Tibial nerve (tissue), 4 donors: ENCODE results near the gene IL1A. TPM values are rescaled to one million over a fixed set of nuclear protein-coding genes. Genes with fewer than 3 reads are reported as not detected.
"Not testable (repeated sequence)": the region's sequence is repeated elsewhere in the genome, so short reads cannot be mapped to it uniquely, and the experiment has no call there.

Experiments used
- DNase-seq, 2 donors: peaks; one replicate each; pipeline ENCODE4 v3.0.0-alpha.2; 2019; ENCODE audit warnings: low spot score in 2 of 2
- H3K27ac ChIP-seq, 4 donors: fragments of 200-600 bp; sonication (generic) in 3 of 4; one replicate each; pipeline ENCODE4 v1.5.1; 2017 to 2019; ENCODE audit warnings: mild to moderate bottlenecking in 1 of 4
- H3K27me3 ChIP-seq, 2 donors: fragments of 200-600 bp; sonication (generic) in 1 of 2; one replicate each; pipeline versions ENCODE4 v1.5.1 to v1.6.0; 2017 to 2019
- H3K36me3 ChIP-seq, 3 donors: fragments of 200-600 bp; sonication (generic); one replicate each; pipeline ENCODE4 v1.5.1; 2018 to 2019
- H3K4me1 ChIP-seq, 4 donors: fragments of 200-600 bp; sonication (generic) in 3 of 4; one replicate each; pipeline ENCODE4 v1.5.1; 2017 to 2019
- H3K4me3 ChIP-seq, 4 donors: fragments of 200-600 bp; sonication (generic) in 3 of 4; one replicate each; pipeline ENCODE4 v1.5.1; 2017 to 2019; ENCODE audit warnings: mild to moderate bottlenecking in 1 of 4, moderate library complexity in 1 of 4
- H3K9me3 ChIP-seq, 4 donors: fragments of 200-600 bp; sonication (generic) in 3 of 4; one replicate each; pipeline ENCODE4 v1.5.1; 2017 to 2019
- CTCF ChIP-seq, 5 experiments: fragments of 200-600 bp in 3 of 5; fragments of 450-650 bp in 2 of 5; sonication (generic) in 3 of 5; IDR thresholded peaks; one replicate each; pipeline ENCODE4 v1.5.1; 2016 to 2019; ENCODE audit warnings: antibody characterized with exemption in 5 of 5, mild to moderate bottlenecking in 3 of 5, moderate library complexity in 2 of 5
- EP300 ChIP-seq, 2 donors: sonication (generic); formaldehyde crosslinking; IDR thresholded peaks; one replicate each; pipeline ENCODE4 v1.6.1; 2017; ENCODE audit warnings: antibody characterized with exemption in 2 of 2, mild to moderate bottlenecking in 1 of 2
- POLR2A ChIP-seq, 2 donors: fragments of 450-650 bp; IDR thresholded peaks; one replicate each; pipeline ENCODE4 v1.6.1; 2017; ENCODE audit warnings: antibody characterized with exemption in 2 of 2, mild to moderate bottlenecking in 2 of 2, moderate library complexity in 2 of 2
- WGBS, 2 donors: methylation state at CpG; one replicate each; pipeline ENCODE4 v1.1.5; 2018; 5-methylcytosine and 5-hydroxymethylcytosine counted together
- total RNA-seq, 4 donors: library from RNA; depleted of rRNA; stranded (reverse); fragments of >200 nt; gene quantifications; one replicate each; pipeline ENCODE4 v1.1.0, GENCODE V29; 2016

Gene IL1A, protein sequence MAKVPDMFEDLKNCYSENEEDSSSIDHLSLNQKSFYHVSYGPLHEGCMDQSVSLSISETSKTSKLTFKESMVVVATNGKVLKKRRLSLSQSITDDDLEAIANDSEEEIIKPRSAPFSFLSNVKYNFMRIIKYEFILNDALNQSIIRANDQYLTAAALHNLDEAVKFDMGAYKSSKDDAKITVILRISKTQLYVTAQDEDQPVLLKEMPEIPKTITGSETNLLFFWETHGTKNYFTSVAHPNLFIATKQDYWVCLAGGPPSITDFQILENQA
- 1 to 10 TPM in 1 of 4 donors, not detected in 3; 1.1 TPM for total RNA-seq

GRCh38 chr2:112784199-112785189, at the start of gene IL1A:
Gene IL1A, minus strand, starts transcription at chr2:112784493. Its CDS starts 723 bp downstream, at chr2:112783770.
- peak within 1 kb of the TSS in 1 of 4 donors; percentile 4 for H3K4me3 ChIP-seq
- H3K27me3 ChIP-seq = no peaks in the 10 kb centered on the region
- H3K27ac ChIP-seq = no peak within 1 kb of the TSS
- 31 to 39% methylated on average over 13 of the region's 13 CpGs for WGBS, 2 donors
- no peaks in the 10 kb centered on the region for H3K9me3 ChIP-seq
- no peaks in the 10 kb centered on the region for H3K36me3 ChIP-seq
- TF ChIP-seq CTCF (IDR thresholded peaks at IDR 0.05) (no peak), EP300 (IDR thresholded peaks at IDR 0.05) (no peak), POLR2A (IDR thresholded peaks at IDR 0.05) (no peak)
- H3K4me1 ChIP-seq = peaks cover 0 to 4% (median 0%) of the 10 kb centered on the region in 4 donors
- no peak for DNase-seq

- no peak overlapping the region for H3K27ac ChIP-seq
- H3K27me3 ChIP-seq = no peaks in the 10 kb centered on the region
- no peaks in the 10 kb centered on the region for H3K9me3 ChIP-seq
- no peaks in the 10 kb centered on the region for H3K36me3 ChIP-seq
- no peak for DNase-seq
- TF ChIP-seq EP300 (IDR thresholded peaks at IDR 0.05) (no peak), POLR2A (IDR thresholded peaks at IDR 0.05) (no peak), CTCF (IDR thresholded peaks at IDR 0.05) (no peak)
- peaks cover 0 to 16% (median 0%) of the 10 kb centered on the region in 4 donors for H3K4me1 ChIP-seq
- no peak overlapping the region for H3K4me3 ChIP-seq
These were observed 49.7 kb upstream of the IL1A start for GRCh38 chr2:112833976-112834375.

DNA sequence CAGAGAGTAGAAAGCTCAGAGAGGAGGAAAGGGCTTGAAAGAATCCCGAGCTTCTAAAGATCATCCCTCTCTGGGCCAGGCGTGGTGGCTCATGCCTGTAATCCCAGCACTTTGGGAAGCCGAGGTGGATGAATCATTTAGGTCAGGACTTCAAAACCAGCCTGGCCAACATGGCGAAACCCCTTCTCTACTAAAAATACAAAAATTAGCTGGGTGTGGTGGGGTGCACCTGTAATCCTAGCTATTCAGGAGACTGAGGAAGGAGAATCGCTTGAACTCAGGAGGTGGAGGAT, 49.3 kb upstream of the IL1A start:
- H3K9me3 ChIP-seq, H3K27ac ChIP-seq, H3K27me3 ChIP-seq, DNase-seq, H3K36me3 ChIP-seq, H3K4me3 ChIP-seq: not testable (repeated sequence)
- WGBS, 2 donors = 93 to 97% methylated on average over 5 of the region's 5 CpGs
- peaks cover 0 to 16% (median 0%) of the 10 kb centered on the region in 4 donors for H3K4me1 ChIP-seq

GRCh38 chr2:112832841-112833638, 48.7 kb upstream of the IL1A start:
- no peak for DNase-seq
- 91 to 95% methylated on average over 14 of the region's 14 CpGs for WGBS, 2 donors
- no peak overlapping the region for H3K27ac ChIP-seq
- H3K36me3 ChIP-seq = no peaks in the 10 kb centered on the region
- H3K4me1 ChIP-seq = peaks cover 0 to 16% (median 0%) of the 10 kb centered on the region in 4 donors
- TF ChIP-seq CTCF (IDR thresholded peaks at IDR 0.05) = no peak
- H3K9me3 ChIP-seq = no peaks in the 10 kb centered on the region
- H3K4me3 ChIP-seq = no peak overlapping the region
- H3K27me3 ChIP-seq = no peaks in the 10 kb centered on the region

DNA sequence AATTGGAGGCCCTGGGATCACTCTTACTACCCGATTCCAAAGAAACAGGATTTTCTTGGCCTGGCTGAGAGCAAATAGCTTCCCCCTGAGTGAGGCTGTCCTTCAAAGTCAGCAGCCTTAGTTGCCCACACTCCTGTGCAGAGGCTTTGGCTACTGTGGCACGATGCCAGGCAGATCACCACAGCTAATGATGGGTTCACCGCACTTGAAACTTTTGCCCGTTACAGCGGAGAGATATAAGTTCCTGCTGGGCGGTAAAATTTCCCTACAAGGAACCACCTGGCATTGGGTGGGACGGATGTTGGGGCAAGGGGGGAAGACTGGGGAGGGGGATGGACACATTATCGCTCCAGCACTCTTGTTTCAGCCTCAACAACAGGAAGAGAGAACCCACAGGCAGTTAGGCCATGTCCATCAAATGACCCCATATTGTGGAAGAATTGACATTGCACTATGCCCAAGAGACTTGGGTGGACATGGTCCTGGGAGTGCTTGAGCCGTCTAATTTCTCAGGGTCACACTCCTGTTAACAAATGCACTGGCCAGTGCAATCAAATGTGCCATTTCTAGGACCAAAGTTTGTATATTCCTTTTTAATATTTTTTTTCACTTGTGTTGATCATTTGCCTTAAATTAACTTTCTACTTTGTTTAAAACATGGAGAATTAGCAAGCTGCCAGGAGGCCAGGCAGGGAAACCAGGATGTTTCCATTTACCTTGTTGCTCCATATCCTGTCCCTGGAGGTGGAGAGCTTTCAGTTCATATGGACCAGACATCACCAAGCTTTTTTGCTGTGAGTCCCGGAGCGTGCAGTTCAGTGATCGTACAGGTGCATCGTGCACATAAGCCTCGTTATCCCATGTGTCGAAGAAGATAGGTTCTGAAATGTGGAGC, 47.9 kb upstream of the IL1A start:
- 82 to 94% methylated on average over 15 of the region's 15 CpGs for WGBS, 2 donors
- TF ChIP-seq EP300 (IDR thresholded peaks at IDR 0.05) = no peak
- no peak for TF ChIP-seq CTCF (IDR thresholded peaks at IDR 0.05)
- TF ChIP-seq POLR2A (IDR thresholded peaks at IDR 0.05) = no peak
- no peak for DNase-seq
- Histone ChIP-seq H3K9me3 (no peaks in the 10 kb centered on the region), H3K4me3 (no peak overlapping the region), H3K27ac (no peak overlapping the region), H3K36me3 (no peaks in the 10 kb centered on the region), H3K27me3 (no peaks in the 10 kb centered on the region), H3K4me1 (peaks cover 0 to 16% (median 0%) of the 10 kb centered on the region in 4 donors)
